Glutamatergic neuron (in vitro differentiated cells): Measurements from ENCODE around the gene KRTAP21-3. TPM values are rescaled to one million over a fixed set of nuclear protein-coding genes. Genes with fewer than 3 reads are reported as not detected.

ENCODE experiments used
- DNase-seq: peaks from one replicate; pipeline ENCODE4 v3.0.0; 2022
- H3K27ac Mint-ChIP-seq: one replicate; pipeline ENCODE4 v1.8.0; 2020; ENCODE audit warnings: mild to moderate bottlenecking, mixed read lengths, inconsistent platforms; ENCODE audit not compliant: unreplicated experiment
- H3K27me3 Mint-ChIP-seq: one replicate; pipeline ENCODE4 v1.8.0; 2020; ENCODE audit warnings: mild to moderate bottlenecking, moderate library complexity, mixed read lengths, inconsistent platforms; ENCODE audit not compliant: unreplicated experiment
- H3K36me3 Mint-ChIP-seq: one replicate; pipeline ENCODE4 v1.8.0; 2020; ENCODE audit warnings: mild to moderate bottlenecking, mixed read lengths, inconsistent platforms; ENCODE audit not compliant: unreplicated experiment
- H3K4me1 Mint-ChIP-seq: one replicate; pipeline ENCODE4 v1.8.0; 2020; ENCODE audit warnings: mild to moderate bottlenecking, low read depth, mixed read lengths, inconsistent platforms; ENCODE audit not compliant: unreplicated experiment
- H3K4me3 Mint-ChIP-seq: one replicate; pipeline ENCODE4 v1.8.0; 2020; ENCODE audit warnings: mild to moderate bottlenecking, mixed read lengths, inconsistent platforms; ENCODE audit not compliant: unreplicated experiment
- H3K9me3 Mint-ChIP-seq: one replicate; pipeline ENCODE4 v1.8.0; 2020; ENCODE audit warnings: mild to moderate bottlenecking, moderate library complexity, mixed read lengths, inconsistent platforms; ENCODE audit not compliant: unreplicated experiment
- total RNA-seq: library from RNA; stranded (reverse); fragmentation: NEBNext Ultra II Directional; extraction: Animal tissue kit (Norgen Biotek cat#: 25700); gene quantifications from one replicate; pipeline ENCODE4 v1.2.1, GENCODE V29; 2021; ENCODE audit not compliant: unreplicated experiment
- TF ChIP-seq, protein P1 (sequence below): fragments of 200-600 bp; sonication (generic); IDR thresholded peaks from one replicate; pipeline ENCODE4 v1.5.0; 2021; ENCODE audit not compliant: partially characterized antibody, unreplicated experiment

KRTAP21-3 gene
- total RNA-seq, 1 donor from 2014 or later: not detected

DNA sequence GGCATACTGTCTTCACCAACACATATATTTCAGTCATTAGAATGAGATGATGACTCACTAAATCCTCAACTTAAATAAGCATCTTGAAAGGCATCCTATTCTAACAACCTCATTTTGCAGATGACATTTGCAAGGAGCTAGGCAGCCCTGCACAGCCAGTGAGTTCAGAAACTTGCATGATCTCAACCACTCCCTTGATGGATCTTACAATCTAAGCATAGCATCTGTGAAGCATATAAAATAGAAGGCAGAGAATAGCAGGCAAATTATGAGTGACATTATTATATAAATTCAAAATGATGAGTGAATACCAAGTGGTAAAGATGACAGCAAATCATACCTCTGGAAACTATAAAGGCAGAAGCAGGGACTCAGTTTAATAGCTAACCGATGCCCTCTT is 44.3 kb downstream of the KRTAP21-3 start:
- peaks cover 5% of the 10 kb centered on the region for H3K9me3 Mint-ChIP-seq

DNA sequence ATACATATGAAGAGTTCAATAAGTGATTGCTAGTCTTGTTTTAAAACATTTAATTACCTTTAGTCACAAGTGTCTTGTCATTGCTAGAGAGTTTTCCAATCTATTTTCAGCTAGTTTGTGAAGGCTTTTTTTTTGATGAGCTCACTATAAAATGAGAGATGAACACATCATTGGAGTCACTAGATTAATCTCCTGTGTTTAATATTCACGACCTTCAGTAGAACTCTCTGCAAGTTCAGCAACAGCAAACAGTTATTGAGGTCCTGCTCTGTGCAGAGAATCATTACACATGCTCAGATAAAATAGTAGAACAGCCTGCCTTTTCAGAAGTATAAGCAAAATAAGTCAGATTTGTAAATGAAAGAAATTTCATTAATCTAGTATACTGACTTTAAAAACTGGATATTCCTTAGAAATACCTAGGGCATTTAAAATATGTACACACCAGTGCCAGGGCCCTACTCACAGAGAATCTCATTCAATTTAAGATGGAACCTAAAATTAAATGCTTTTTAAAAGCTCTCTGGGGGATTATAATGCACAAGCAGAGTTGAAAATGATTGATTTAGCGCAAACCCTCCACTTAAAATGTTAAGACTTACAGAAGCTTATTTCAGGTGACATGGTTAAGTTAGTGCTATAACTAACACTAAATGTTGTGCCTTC is 45.5 kb downstream of the KRTAP21-3 start:
- no peaks in the 10 kb centered on the region for H3K4me1 Mint-ChIP-seq
- no peak overlapping the region for H3K27ac Mint-ChIP-seq
- H3K4me3 Mint-ChIP-seq: no peak overlapping the region
- TF ChIP-seq, protein P1, sequence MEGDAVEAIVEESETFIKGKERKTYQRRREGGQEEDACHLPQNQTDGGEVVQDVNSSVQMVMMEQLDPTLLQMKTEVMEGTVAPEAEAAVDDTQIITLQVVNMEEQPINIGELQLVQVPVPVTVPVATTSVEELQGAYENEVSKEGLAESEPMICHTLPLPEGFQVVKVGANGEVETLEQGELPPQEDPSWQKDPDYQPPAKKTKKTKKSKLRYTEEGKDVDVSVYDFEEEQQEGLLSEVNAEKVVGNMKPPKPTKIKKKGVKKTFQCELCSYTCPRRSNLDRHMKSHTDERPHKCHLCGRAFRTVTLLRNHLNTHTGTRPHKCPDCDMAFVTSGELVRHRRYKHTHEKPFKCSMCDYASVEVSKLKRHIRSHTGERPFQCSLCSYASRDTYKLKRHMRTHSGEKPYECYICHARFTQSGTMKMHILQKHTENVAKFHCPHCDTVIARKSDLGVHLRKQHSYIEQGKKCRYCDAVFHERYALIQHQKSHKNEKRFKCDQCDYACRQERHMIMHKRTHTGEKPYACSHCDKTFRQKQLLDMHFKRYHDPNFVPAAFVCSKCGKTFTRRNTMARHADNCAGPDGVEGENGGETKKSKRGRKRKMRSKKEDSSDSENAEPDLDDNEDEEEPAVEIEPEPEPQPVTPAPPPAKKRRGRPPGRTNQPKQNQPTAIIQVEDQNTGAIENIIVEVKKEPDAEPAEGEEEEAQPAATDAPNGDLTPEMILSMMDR: no peak
- peaks cover 3% of the 10 kb centered on the region for H3K27me3 Mint-ChIP-seq
- peaks cover 5% of the 10 kb centered on the region for H3K9me3 Mint-ChIP-seq
- no peaks in the 10 kb centered on the region for H3K36me3 Mint-ChIP-seq
- no peak for DNase-seq

More for the DNA sequence above, 44.3 kb downstream of the KRTAP21-3 start:
- no peak overlapping the region for H3K27ac Mint-ChIP-seq
- H3K27me3 Mint-ChIP-seq: peaks cover 3% of the 10 kb centered on the region
- TF ChIP-seq, protein P1: no peak
- no peaks in the 10 kb centered on the region for H3K36me3 Mint-ChIP-seq
- no peak for DNase-seq
- no peak overlapping the region for H3K4me3 Mint-ChIP-seq
- no peaks in the 10 kb centered on the region for H3K4me1 Mint-ChIP-seq

DNA sequence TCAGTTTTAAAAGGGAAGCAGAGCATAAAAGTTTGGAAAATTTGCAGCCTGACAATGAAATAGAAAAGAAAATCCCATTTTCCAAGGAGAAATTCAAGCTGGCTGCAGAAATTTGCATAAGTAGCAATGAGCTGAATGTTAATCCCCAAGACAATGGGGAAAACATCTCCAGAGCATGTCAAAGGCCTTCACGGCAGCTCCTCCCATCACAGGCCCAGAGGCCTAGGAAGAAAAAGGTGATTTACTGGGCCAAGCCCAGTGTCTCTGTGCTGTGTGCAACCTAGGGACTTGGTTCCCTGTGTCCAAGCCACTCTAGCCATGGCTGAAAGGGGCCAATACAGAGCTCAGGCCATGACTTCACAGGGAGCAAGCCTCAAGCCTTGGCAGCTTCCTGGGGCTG is 49.8 kb downstream of the KRTAP21-3 start:
- TF ChIP-seq, protein P1: no peak
- Mint-ChIP-seq H3K27me3 (peaks cover 3% of the 10 kb centered on the region), H3K9me3 (peaks cover 5% of the 10 kb centered on the region), H3K4me1 (no peaks in the 10 kb centered on the region), H3K36me3 (no peaks in the 10 kb centered on the region), H3K27ac (no peak overlapping the region), H3K4me3 (no peak overlapping the region)
- no peak for DNase-seq

Other genes starting within 250 kb of the KRTAP21-3 start
- gene KRTAP19-1, start 238.4 kb downstream of the KRTAP21-3 start, total RNA-seq: not detected
- gene KRTAP19-2, start 231.3 kb downstream of the KRTAP21-3 start, total RNA-seq: not detected
- gene KRTAP19-3, start 226.8 kb downstream of the KRTAP21-3 start, total RNA-seq: not detected
- gene KRTAP19-4, start 221.6 kb downstream of the KRTAP21-3 start, total RNA-seq: not detected
- gene KRTAP19-5, start 216.6 kb downstream of the KRTAP21-3 start, total RNA-seq: not detected
- gene KRTAP19-6, start 176.9 kb downstream of the KRTAP21-3 start, total RNA-seq: not detected
- not detected for gene KRTAP19-7, start 157.5 kb downstream of the KRTAP21-3 start, total RNA-seq
- gene KRTAP22-2, start 128.4 kb downstream of the KRTAP21-3 start, total RNA-seq: not detected
- gene KRTAP6-3, start 126.3 kb downstream of the KRTAP21-3 start, total RNA-seq: not detected
- gene KRTAP6-2, start 119.9 kb downstream of the KRTAP21-3 start, total RNA-seq: not detected
- not detected for gene KRTAP22-1, start 117.7 kb downstream of the KRTAP21-3 start, total RNA-seq
- gene KRTAP6-1, start 104.8 kb downstream of the KRTAP21-3 start, total RNA-seq: not detected
- gene KRTAP20-1, start 102.4 kb downstream of the KRTAP21-3 start, total RNA-seq: not detected
- gene KRTAP20-4, start 98.2 kb downstream of the KRTAP21-3 start, total RNA-seq: not detected
- not detected for gene KRTAP20-2, start 83.6 kb downstream of the KRTAP21-3 start, total RNA-seq
- not detected for gene KRTAP20-3, start 75.9 kb downstream of the KRTAP21-3 start, total RNA-seq
- not detected for gene KRTAP21-2, start 28.5 kb upstream of the KRTAP21-3 start, total RNA-seq
- gene KRTAP21-1, start 36.7 kb upstream of the KRTAP21-3 start, total RNA-seq: not detected
- gene KRTAP8-1, start 94.5 kb upstream of the KRTAP21-3 start, total RNA-seq: not detected
- not detected for gene KRTAP7-1, start 111.0 kb upstream of the KRTAP21-3 start, total RNA-seq
- not detected for gene KRTAP11-1, start 162.8 kb upstream of the KRTAP21-3 start, total RNA-seq